IMR-90 (cell line): ENCODE measurements around the gene FAM193B. TPM values are rescaled to one million over a fixed set of nuclear protein-coding genes. Genes with fewer than 3 reads are reported as not detected.
A peak's percentile ranks its signal among the peaks of the same experiment; 100 is the strongest.

Experiments
- ATAC-seq: fragments of 200-7000 bp; cut with Tn5 transposase; 2 replicates; pipeline ENCODE4 v1.9.1; 2020; ENCODE audit warnings: low read depth, mild to moderate bottlenecking, moderate library complexity
- BruUV-seq: library from RNA; stranded (reverse); fragments of 400-500 nt; replicated peaks from 2 replicates; lab custom pipeline; 2021; lab: Mats Ljungman, UMichigan
- CTCF ChIA-PET: fragments of 300-600 bp; formaldehyde crosslinking; extraction: SDS; loops from one replicate; lab custom pipeline; 2021; ENCODE audit warnings: antibody characterized with exemption; lab: Yijun Ruan, JAX
- POLR2A ChIA-PET: fragments of 300-600 bp; sonication (Branson Sonifier 250); formaldehyde crosslinking; loops from one replicate; lab custom pipeline; 2022; ENCODE audit warnings: antibody characterized with exemption; ENCODE audit not compliant: unreplicated experiment; lab: Charles Lee
- DNase-seq: peaks from one replicate; pipeline ENCODE4 v3.0.0; 2013
- H2AFZ ChIP-seq: replicated peaks from 2 replicates; pipeline ENCODE3; 2013; ENCODE audit warnings: low read length, mild to moderate bottlenecking; ENCODE audit not compliant: poor library complexity
- H2AK5ac ChIP-seq: 2 replicates; pipeline ENCODE4 v1.6.1; 2013; ENCODE audit warnings: low read depth, low read length, inconsistent platforms
- H2AK9ac ChIP-seq: replicated peaks from 2 replicates; pipeline ENCODE3; 2013; ENCODE audit warnings: mild to moderate bottlenecking, low read depth, low read length, moderate library complexity; ENCODE audit not compliant: poor library complexity
- H2BK120ac ChIP-seq: 2 replicates; pipeline ENCODE4 v1.6.1; 2013; ENCODE audit warnings: low read depth, low read length, inconsistent platforms
- H2BK15ac ChIP-seq: 3 replicates; pipeline ENCODE4 v1.6.1; 2013; ENCODE audit warnings: low read depth, low read length, inconsistent platforms
- H2BK20ac ChIP-seq: 2 replicates; pipeline ENCODE4 v1.6.1; 2013; ENCODE audit warnings: low read depth, mild to moderate bottlenecking, inconsistent platforms, low read length, moderate library complexity
- H2BK5ac ChIP-seq: 2 replicates; pipeline ENCODE4 v1.6.1; 2013; ENCODE audit warnings: mild to moderate bottlenecking, low read depth, low read length, inconsistent platforms; ENCODE audit not compliant: poor library complexity, severe bottlenecking
- H3K14ac ChIP-seq: replicated peaks from 2 replicates; pipeline ENCODE4 v1.6.1; 2013; ENCODE audit warnings: low read depth, low read length, inconsistent platforms
- H3K18ac ChIP-seq: 2 replicates; pipeline ENCODE4 v1.6.1; 2013; ENCODE audit warnings: low read depth, low read length, control low read depth
- H3K23ac ChIP-seq: 2 replicates; pipeline ENCODE4 v1.6.1; 2013; ENCODE audit warnings: low read depth, low read length, inconsistent platforms
- H3K27ac ChIP-seq: 2 replicates; pipeline ENCODE4 v1.5.1; 2013; ENCODE audit warnings: mild to moderate bottlenecking, control low read depth, low read length; ENCODE audit not compliant: insufficient read depth
- H3K27me3 ChIP-seq: 2 replicates; pipeline ENCODE4 v1.6.1; 2013; ENCODE audit warnings: low read length; ENCODE audit not compliant: control insufficient read depth, insufficient read depth
- H3K36me3 ChIP-seq: 2 replicates; pipeline ENCODE4 v1.6.1; 2013; ENCODE audit warnings: low read length, mixed read lengths; ENCODE audit not compliant: control insufficient read depth, insufficient read depth
- H3K4ac ChIP-seq: 2 replicates; pipeline ENCODE4 v1.6.1; 2013; ENCODE audit warnings: low read depth, low read length, inconsistent platforms
- H3K4me1 ChIP-seq: 2 replicates; pipeline ENCODE4 v1.6.1; 2013; ENCODE audit warnings: low read length, mixed read lengths; ENCODE audit not compliant: control insufficient read depth, insufficient read depth
- H3K4me2 ChIP-seq: 2 replicates; pipeline ENCODE4 v1.6.1; 2013; ENCODE audit warnings: low read depth, mild to moderate bottlenecking, control low read depth, low read length, moderate library complexity
- H3K4me3 ChIP-seq: 2 replicates; pipeline ENCODE4 v1.5.1; 2013; ENCODE audit warnings: low read depth, mild to moderate bottlenecking, control low read depth, low read length, moderate library complexity; ENCODE audit not compliant: insufficient read depth
- H3K56ac ChIP-seq: 2 replicates; pipeline ENCODE4 v1.6.1; 2013; ENCODE audit warnings: low read length, inconsistent platforms; ENCODE audit not compliant: insufficient read depth; ENCODE audit errors: extremely low read depth
- H3K79me1 ChIP-seq, 2 experiments: 2 replicates each; pipeline ENCODE4 v1.6.1; 2013; ENCODE audit warnings: low read length in 2 of 2, inconsistent platforms in 1 of 2, low read depth in 1 of 2
- H3K9ac ChIP-seq: 2 replicates; pipeline ENCODE4 v1.6.1; 2013; ENCODE audit warnings: low read depth, low read length, control low read depth
- H3K9me1 ChIP-seq: 2 replicates; pipeline ENCODE4 v1.6.1; 2013; ENCODE audit warnings: low read length, inconsistent platforms; ENCODE audit not compliant: insufficient read depth
- H3K9me3 ChIP-seq: 2 replicates; pipeline ENCODE4 v1.6.1; 2013; ENCODE audit warnings: low read length; ENCODE audit not compliant: control insufficient read depth, insufficient read depth
- H4K20me1 ChIP-seq: 2 replicates; pipeline ENCODE4 v1.6.1; 2013; ENCODE audit warnings: low read length, inconsistent platforms; ENCODE audit not compliant: insufficient read depth
- H4K5ac ChIP-seq: 2 replicates; pipeline ENCODE4 v1.6.1; 2013; ENCODE audit warnings: mild to moderate bottlenecking, low read depth, low read length, control low read depth
- H4K8ac ChIP-seq, 2 experiments: 2 replicates each; pipeline ENCODE4 v1.6.1; 2013; ENCODE audit warnings: low read depth in 2 of 2, low read length in 2 of 2, control low read depth in 1 of 2, inconsistent platforms in 1 of 2
- H4K91ac ChIP-seq: 2 replicates; pipeline ENCODE4 v1.6.1; 2013; ENCODE audit warnings: low read depth, low read length, inconsistent platforms; ENCODE audit not compliant: insufficient read depth
- MAZ ChIP-seq: IDR thresholded peaks from 2 replicates; pipeline ENCODE4 v1.6.1; 2012; ENCODE audit warnings: low read depth, mild to moderate bottlenecking, low read length, improper control_type of control experiment, moderate library complexity, borderline replicate concordance
- MXI1 ChIP-seq: IDR thresholded peaks from 2 replicates; pipeline ENCODE4 v1.6.1; 2012; ENCODE audit warnings: low read depth, mild to moderate bottlenecking, low read length, moderate library complexity, borderline replicate concordance
- NFE2L2 ChIP-seq: fragments of 150-350 bp; IDR thresholded peaks from 2 replicates; pipeline ENCODE4 v1.6.1; 2016; ENCODE audit warnings: low read depth, mild to moderate bottlenecking, low read length
- USF2 ChIP-seq: fragments of 150-350 bp; IDR thresholded peaks from 2 replicates; pipeline ENCODE4 v1.6.1; 2017; ENCODE audit warnings: mild to moderate bottlenecking, antibody characterized with exemption, low read length, low read depth
- WGBS, 2 experiments: methylation state at CpG; one replicate each; pipeline versions ENCODE4 v1.1.5 to v1.1.7; 2013; ENCODE audit warnings: missing lambda C conversion rate in 2 of 2; ENCODE audit not compliant: insufficient read length in 1 of 2; ENCODE audit errors: extremely low coverage in 2 of 2; 5-methylcytosine and 5-hydroxymethylcytosine counted together
- dilution Hi-C: fragments of 300-500 bp; cut with HindIII; formaldehyde crosslinking; loops from one replicate; pipeline ENCODE4 v1.14.3; 2018; ENCODE audit warnings: low sequenced_read_pairs; ENCODE audit not compliant: unreplicated experiment
- in situ Hi-C: fragments of 300-500 bp; cut with MboI; formaldehyde crosslinking; loops from 3 replicates; pipeline ENCODE4 v1.14.3; 2019; ENCODE audit warnings: low sequenced_read_pairs, inconsistent platforms, mixed read lengths
- intact Hi-C: fragments of 100-400 bp; cut with micrococcal nuclease; formaldehyde crosslinking; loops from 2 replicates; pipeline ENCODE4 v1.10.0; 2022
- polyA plus RNA-seq, 3 experiments: library from polyadenylated mRNA; depleted of rRNA; stranded (reverse); fragments of >200 nt; gene quantifications; 2 replicates each; pipeline ENCODE4 v1.2.3, GENCODE V29; 2012; ENCODE audit warnings: low replicate concordance in 1 of 3
- total RNA-seq: library from RNA; depleted of rRNA; stranded (reverse); fragments of >200 nt; gene quantifications from 2 replicates; pipeline ENCODE4 v1.2.3, GENCODE V29; 2012

The FAM193B gene
- total and polyA plus RNA-seq, 2 of the 4 experiments (the other 2 are of a cell fraction), result 9.5 to 52.2 TPM

DNA sequence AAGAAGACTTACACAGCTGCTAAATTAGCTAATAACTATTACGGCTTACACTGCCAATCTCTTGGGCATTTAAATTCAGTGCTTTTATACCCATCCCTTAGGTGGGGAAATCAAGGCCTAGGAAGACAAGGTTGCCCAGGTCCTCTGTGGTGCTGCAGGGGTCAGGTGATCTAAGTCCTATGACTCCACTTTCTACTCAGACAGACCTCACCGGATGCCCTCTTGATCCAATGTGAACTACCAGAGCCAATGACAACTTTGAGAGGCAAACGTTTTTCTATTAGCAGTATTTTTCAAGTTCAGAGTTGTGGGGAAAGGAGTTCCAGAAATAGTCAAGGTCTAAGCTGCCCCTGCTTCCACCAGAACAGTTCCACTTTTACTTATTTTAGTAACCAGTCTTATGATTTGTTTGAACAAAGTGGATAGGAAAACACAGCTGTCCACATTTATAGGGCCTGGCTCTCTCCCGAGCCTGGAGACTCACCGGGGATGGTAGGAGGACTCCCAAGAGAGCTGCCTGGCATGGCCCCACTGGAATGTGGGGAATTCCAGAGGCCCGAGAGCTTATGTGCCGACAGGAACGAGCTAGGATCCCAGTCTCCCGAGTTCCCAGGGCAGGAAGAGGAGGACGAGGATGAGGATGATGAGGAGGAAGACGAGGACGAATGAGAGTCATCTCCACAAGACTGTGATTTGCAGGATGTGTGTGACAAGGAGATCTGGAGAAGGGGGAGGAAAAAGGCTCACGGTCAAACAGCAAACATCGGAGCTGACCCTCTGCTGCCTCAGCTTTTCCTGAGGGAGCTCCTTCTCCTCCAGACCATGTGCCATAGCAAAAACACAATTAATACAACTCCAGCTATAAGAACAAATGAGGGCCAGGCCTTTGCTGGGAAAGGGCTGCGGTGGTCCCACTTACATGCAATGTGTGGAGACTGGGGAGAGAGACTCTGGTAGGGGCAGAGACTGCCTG, 16.7 kb downstream of the FAM193B start:
- Histone ChIP-seq H3K4me3 (no peak overlapping the region), H3K18ac (peak overlapping the region; percentile 76), H3K27ac (peak overlapping the region; percentile 89), H3K4ac (peak overlapping the region; percentile 91), H2BK120ac (peak overlapping the region; percentile 91), H3K4me2 (peak overlapping the region; percentile 84), H4K91ac (peak overlapping the region; percentile 75), H3K4me1 (peaks cover 30% of the 10 kb centered on the region), H2BK5ac (peak overlapping the region; percentile 90), H2AK5ac (peak overlapping the region; percentile 97), H4K5ac (peak overlapping the region; percentile 95), H3K9me1 (peaks cover 29% of the 10 kb centered on the region), H3K27me3 (no peaks in the 10 kb centered on the region), H3K14ac (peak overlapping the region; percentile 70), H3K56ac (peak overlapping the region; percentile 30; the same call in 1 of the 2 replicates), H4K20me1 (peaks cover 30% of the 10 kb centered on the region), H2BK15ac (peak overlapping the region; percentile 49; the same call in 1 of the 3 replicates), H3K23ac (peak overlapping the region; percentile 95), H3K9me3 (no peaks in the 10 kb centered on the region), H2AFZ (peak overlapping the region; percentile 44), H3K79me1 (peaks cover 47 to 76% of the 10 kb centered on the region in 2 experiments), H4K8ac (peak overlapping the region; percentile 8 to 94; a peak in 3 of 4 replicates), H3K9ac (peak overlapping the region; percentile 37), H3K36me3 (peaks cover 44% of the 10 kb centered on the region), H2BK20ac (peak overlapping the region; percentile 80), H2AK9ac (peak overlapping the region; percentile 62)
- ChIA-PET CTCF (interaction anchor here (0.6 to 1.8 kb wide), 4 partner anchors 8 to 623 kb away, joined by 3 to 10 read pairs (median 6); no protein-coding TSS in a partner anchor), POLR2A (no interaction called here)
- TF ChIP-seq MAZ, result peak; percentile 14; the same call in 1 of the 2 replicates
- peak; percentile 33; the same call in 1 of the 2 replicates for TF ChIP-seq USF2
- TF ChIP-seq MXI1, result 0 out of 2 replicates have a peak, but pooled peaks have one; percentile 16
- no peak for TF ChIP-seq NFE2L2
- DNase-seq (peak; percentile 95), ATAC-seq (peak; percentile 93)
- in situ Hi-C loops, result no loop called here
- WGBS, 2 experiments, result no CpG with 5 or more reads among the region's 15 CpGs
- BruUV-seq, result no TSS peak
- dilution Hi-C loops, result no loop called here
- intact Hi-C loops, result no loop called here
